ENCODE measurements around the gene SORL1.

DNA sequence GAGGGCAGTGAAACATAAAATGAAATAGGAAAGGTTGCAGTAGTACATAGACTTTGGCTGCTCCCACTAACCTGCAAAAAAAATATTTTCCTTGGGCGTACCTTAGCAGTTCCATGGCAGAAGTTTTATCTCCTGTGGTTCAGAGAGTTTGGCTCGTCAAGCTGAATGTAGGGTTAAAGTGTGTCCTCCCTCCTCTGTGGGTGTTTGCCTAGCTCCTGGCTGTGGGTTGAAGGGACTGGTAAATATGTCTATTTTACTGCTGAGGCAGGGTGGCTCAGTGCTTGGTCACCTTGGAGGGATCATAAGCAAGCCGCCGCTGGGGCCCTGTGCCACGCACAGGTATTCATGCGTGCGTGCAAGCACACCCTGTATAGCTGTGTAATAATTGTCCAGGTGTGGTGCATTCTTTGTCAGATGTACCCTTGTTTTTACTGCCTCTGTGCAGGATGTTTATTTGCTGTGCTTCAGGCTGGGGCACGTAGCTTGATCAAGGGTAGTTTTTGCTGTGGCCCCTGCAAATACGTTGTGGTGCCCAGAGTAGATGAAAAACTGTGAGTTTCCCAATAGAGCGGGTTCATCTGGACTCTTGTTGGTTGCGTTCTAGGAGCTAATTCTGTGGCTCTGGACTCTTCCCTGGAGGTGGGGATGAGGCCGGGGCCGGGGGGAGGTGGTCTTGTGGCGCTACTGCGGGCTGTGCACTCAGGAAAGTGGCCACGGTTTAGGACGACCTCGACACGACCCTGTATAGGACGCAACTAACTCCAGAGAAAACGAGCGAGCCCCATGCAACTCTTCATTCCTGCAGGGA lies 732 bp upstream of the SORL1 start:
- TF ChIP-seq, protein P1, sequence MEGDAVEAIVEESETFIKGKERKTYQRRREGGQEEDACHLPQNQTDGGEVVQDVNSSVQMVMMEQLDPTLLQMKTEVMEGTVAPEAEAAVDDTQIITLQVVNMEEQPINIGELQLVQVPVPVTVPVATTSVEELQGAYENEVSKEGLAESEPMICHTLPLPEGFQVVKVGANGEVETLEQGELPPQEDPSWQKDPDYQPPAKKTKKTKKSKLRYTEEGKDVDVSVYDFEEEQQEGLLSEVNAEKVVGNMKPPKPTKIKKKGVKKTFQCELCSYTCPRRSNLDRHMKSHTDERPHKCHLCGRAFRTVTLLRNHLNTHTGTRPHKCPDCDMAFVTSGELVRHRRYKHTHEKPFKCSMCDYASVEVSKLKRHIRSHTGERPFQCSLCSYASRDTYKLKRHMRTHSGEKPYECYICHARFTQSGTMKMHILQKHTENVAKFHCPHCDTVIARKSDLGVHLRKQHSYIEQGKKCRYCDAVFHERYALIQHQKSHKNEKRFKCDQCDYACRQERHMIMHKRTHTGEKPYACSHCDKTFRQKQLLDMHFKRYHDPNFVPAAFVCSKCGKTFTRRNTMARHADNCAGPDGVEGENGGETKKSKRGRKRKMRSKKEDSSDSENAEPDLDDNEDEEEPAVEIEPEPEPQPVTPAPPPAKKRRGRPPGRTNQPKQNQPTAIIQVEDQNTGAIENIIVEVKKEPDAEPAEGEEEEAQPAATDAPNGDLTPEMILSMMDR (IDR thresholded peaks at IDR 0.05), result no peak
- TF ChIP-seq POLR2A (IDR thresholded peaks at IDR 0.05) (no peak), POLR2AphosphoS5 (IDR thresholded peaks at IDR 0.05; ENCODE audit: insufficient read depth in 1 of 2, low read depth in 1 of 2) (no peak)
